OCI-LY3 (cell line): ENCODE results near the gene RPL3.
"Not testable (repeated sequence)": the region's sequence is repeated elsewhere in the genome, so short reads cannot be mapped to it uniquely, and the experiment has no call there.

Experiments
- H2AFZ ChIP-seq: fragments of 200-600, 300-600 bp; shearing (Covaris generic); 2 replicates; pipeline ENCODE4 v1.6.0; 2014; ENCODE audit warnings: antibody characterized with exemption, low read depth, low read length
- H3K27ac ChIP-seq: fragments of 200-600, 300-600 bp; sonication (generic); 2 replicates; pipeline ENCODE4 v1.5.1; 2014; ENCODE audit warnings: mild to moderate bottlenecking, low read length, moderate library complexity, mixed read lengths
- H3K27me3 ChIP-seq: fragments of 200-600, 300-600 bp; sonication (generic); 2 replicates; pipeline ENCODE4 v1.6.1; 2014; ENCODE audit warnings: low read depth, low read length, mixed read lengths
- H3K36me3 ChIP-seq: fragments of 200-600, 300-600 bp; sonication (generic); replicated peaks from 2 replicates; pipeline ENCODE3; 2014; ENCODE audit warnings: low read depth, low read length, mixed read lengths
- H3K4me1 ChIP-seq: fragments of 300-600, 200-600 bp; sonication (generic); 2 replicates; pipeline ENCODE4 v1.6.1; 2014; ENCODE audit warnings: low read length, mixed read lengths
- H3K4me2 ChIP-seq: fragments of 200-600, 300-600 bp; sonication (generic); 2 replicates; pipeline ENCODE4 v1.6.1; 2014; ENCODE audit warnings: low read length, mixed read lengths
- H3K4me3 ChIP-seq: fragments of 300-600, 200-600 bp; sonication (generic); 2 replicates; pipeline ENCODE4 v1.5.1; 2014; ENCODE audit warnings: antibody characterized with exemption, mild to moderate bottlenecking, low read length, moderate library complexity
- H3K79me2 ChIP-seq: fragments of 300-600, 200-600 bp; shearing (Covaris generic); 2 replicates; pipeline ENCODE4 v1.6.1; 2014; ENCODE audit warnings: mild to moderate bottlenecking, low read length, mixed read lengths
- H3K9ac ChIP-seq: fragments of 300-600, 200-600 bp; shearing (Covaris generic); 2 replicates; pipeline ENCODE4 v1.6.0; 2014; ENCODE audit warnings: mild to moderate bottlenecking, low read length, moderate library complexity
- H3K9me3 ChIP-seq: fragments of 200-600, 300-600 bp; shearing (Covaris generic); 2 replicates; pipeline ENCODE4 v1.6.1; 2014; ENCODE audit warnings: low read length, mixed read lengths; ENCODE audit not compliant: insufficient read depth
- H4K20me1 ChIP-seq: fragments of 200-600, 300-600 bp; sonication (generic); 2 replicates; pipeline ENCODE4 v1.6.1; 2016; ENCODE audit warnings: low read length, mixed read lengths; ENCODE audit not compliant: insufficient read depth
- CTCF ChIP-seq: fragments of 200-600, 300-600 bp; sonication (generic); IDR thresholded peaks from 2 replicates; pipeline ENCODE4 v1.5.1; 2014; ENCODE audit warnings: antibody characterized with exemption, low read length, low read depth
- EZH2phosphoT487 ChIP-seq: fragments of 200-600 bp; shearing (Covaris generic); IDR thresholded peaks from 2 replicates; pipeline ENCODE4 v1.6.1; 2018; ENCODE audit warnings: antibody characterized with exemption, mixed run types, low read depth

RPL3 gene

GRCh38 chr22:39359659-39360195 is 40.3 kb upstream of the RPL3 start:
- H3K27me3 ChIP-seq: no peaks in the 10 kb centered on the region
- H3K9me3 ChIP-seq: no peaks in the 10 kb centered on the region
- H3K79me2 ChIP-seq: peaks cover 9% of the 10 kb centered on the region; the same call in 1 of the 2 replicates
- H3K9ac ChIP-seq: no peak overlapping the region
- H3K4me1 ChIP-seq: peaks cover 1% of the 10 kb centered on the region; the same call in 1 of the 2 replicates
- peaks cover 14% of the 10 kb centered on the region for H4K20me1 ChIP-seq
- H3K4me2 ChIP-seq: no peak overlapping the region
- no peak overlapping the region for H3K27ac ChIP-seq
- peaks cover 3% of the 10 kb centered on the region for H3K36me3 ChIP-seq
- TF ChIP-seq CTCF (no peak), EZH2phosphoT487 (no peak)
- H2AFZ ChIP-seq: no peak overlapping the region
- H3K4me3 ChIP-seq: no peak overlapping the region

- H3K27ac ChIP-seq, H3K4me3 ChIP-seq, H3K36me3 ChIP-seq, H3K9me3 ChIP-seq, H3K4me1 ChIP-seq, H2AFZ ChIP-seq, H3K27me3 ChIP-seq, H3K9ac ChIP-seq, H4K20me1 ChIP-seq, H3K4me2 ChIP-seq: not testable (repeated sequence)
- peaks cover 13% of the 10 kb centered on the region; the same call in 1 of the 2 replicates for H3K79me2 ChIP-seq
Measured at GRCh38 chr22:39358197-39358596, 38.8 kb upstream of the RPL3 start.

DNA sequence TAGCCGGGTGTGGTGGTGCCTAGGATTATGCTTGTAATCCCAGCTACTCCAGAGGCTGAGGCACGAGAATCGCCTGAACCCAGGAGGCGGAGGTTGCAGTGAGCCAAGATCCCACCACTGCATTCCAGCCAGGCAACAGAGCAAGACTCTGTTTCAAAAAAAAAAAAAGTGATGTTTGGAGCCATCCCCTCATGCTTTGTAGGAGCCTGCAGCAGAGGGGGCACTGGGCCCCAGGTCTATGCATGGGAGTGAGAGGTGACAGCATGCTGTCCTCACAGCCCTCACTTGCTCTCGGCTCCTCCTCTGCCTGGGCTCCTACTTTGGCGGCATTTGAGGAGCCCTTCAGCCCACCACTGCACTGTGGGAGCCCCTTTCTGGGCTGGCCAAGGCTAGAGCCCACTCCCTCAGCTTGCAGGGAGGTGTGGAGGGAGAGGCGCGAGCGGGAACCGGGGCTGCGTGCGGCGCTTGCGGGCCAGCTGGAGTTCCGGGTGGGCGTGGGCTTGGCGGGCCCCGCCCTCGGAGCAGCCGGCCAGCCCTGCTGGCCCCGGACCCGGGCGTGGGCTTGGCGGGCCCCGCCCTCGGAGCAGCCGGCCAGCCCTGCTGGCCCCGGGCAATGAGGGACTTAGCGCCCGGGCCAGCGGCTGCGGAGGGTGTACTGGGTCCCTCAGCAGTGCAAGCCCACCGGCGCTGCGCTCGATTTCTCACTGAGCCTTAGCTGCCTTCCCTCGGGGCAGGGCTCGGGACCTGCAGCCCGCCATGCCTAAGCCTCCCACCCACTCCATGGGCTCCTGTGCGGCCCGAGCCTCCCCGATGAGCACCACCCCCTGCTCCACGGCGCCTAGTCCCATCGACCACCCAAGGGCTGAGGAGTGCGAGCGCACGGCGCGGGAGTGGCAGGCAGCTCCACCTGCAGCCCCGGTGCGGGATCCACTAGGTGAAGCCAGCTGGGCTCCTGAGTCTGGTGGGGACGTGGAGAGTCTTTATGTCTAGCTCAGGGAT is 38.0 kb upstream of the RPL3 start:
- not testable (repeated sequence) for H3K36me3 ChIP-seq, H3K9ac ChIP-seq, H3K4me1 ChIP-seq, H3K4me2 ChIP-seq, H3K27ac ChIP-seq, H3K27me3 ChIP-seq, H2AFZ ChIP-seq, H3K9me3 ChIP-seq, H3K4me3 ChIP-seq
- Histone ChIP-seq H3K79me2 (peaks cover 15% of the 10 kb centered on the region; the same call in 1 of the 2 replicates), H4K20me1 (peaks cover 11% of the 10 kb centered on the region; the same call in 1 of the 2 replicates)

DNA sequence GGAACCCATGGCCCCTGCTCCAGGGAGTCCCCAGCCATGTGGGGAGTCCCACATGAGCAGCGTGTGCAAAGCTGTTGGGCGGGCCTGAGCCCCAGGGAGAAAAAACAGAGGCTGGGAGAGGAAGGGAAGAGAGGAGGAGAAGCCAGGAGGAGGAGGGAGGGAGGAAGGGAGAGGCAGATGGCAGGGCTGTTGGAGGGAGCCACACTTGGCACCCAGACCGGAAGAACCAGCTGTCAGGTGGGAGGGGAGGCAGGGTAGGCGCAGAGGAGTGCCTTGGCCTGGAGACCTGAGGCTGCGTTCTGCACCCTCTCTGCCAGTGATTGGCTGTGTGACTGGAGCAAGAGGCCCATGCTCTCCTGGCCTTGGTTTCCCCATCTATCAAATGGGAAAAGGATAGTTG is 37.0 kb upstream of the RPL3 start:
- H3K9me3 ChIP-seq: no peaks in the 10 kb centered on the region
- TF ChIP-seq EZH2phosphoT487 (no peak), CTCF (no peak)
- no peak overlapping the region for H3K4me2 ChIP-seq
- H3K4me1 ChIP-seq: peaks cover 8% of the 10 kb centered on the region
- H2AFZ ChIP-seq: no peak overlapping the region
- H3K9ac ChIP-seq: no peak overlapping the region
- H3K79me2 ChIP-seq: peaks cover 20% of the 10 kb centered on the region
- no peak overlapping the region for H3K27ac ChIP-seq
- H3K27me3 ChIP-seq: no peaks in the 10 kb centered on the region
- peaks cover 16% of the 10 kb centered on the region; the same call in 1 of the 2 replicates for H4K20me1 ChIP-seq
- H3K4me3 ChIP-seq: no peak overlapping the region
- H3K36me3 ChIP-seq: peaks cover 3% of the 10 kb centered on the region

GRCh38 chr22:39355805-39356204 is 36.4 kb upstream of the RPL3 start:
- H3K27me3 ChIP-seq, H3K4me3 ChIP-seq, H3K36me3 ChIP-seq, H3K27ac ChIP-seq, H2AFZ ChIP-seq, H3K9ac ChIP-seq, H3K4me2 ChIP-seq, H3K9me3 ChIP-seq: not testable (repeated sequence)
- peaks cover 15% of the 10 kb centered on the region for H3K4me1 ChIP-seq
- H3K79me2 ChIP-seq: peaks cover 23% of the 10 kb centered on the region
- H4K20me1 ChIP-seq: peaks cover 16% of the 10 kb centered on the region; the same call in 1 of the 2 replicates
